Activated CD4-positive, alpha-beta T cell treated with anti-CD3 and anti-CD28 coated beads for 36 hours (primary cell): ENCODE results near the gene ZNF48. TPM values are rescaled to one million over a fixed set of nuclear protein-coding genes. Genes with fewer than 3 reads are reported as not detected.

Source experiments
- ATAC-seq: fragments of 200-7000 bp; cut with Tn5 transposase; one replicate; pipeline ENCODE4 v1.10.0; 2021; ENCODE audit warnings: mild to moderate bottlenecking, moderate library complexity
- CTCF ChIA-PET: fragments of 350-600 bp; sonication (Branson Sonifier 250); formaldehyde crosslinking; loops from one replicate; lab custom pipeline; 2021; ENCODE audit warnings: antibody characterized with exemption; lab: Charles Lee
- POLR2A ChIA-PET: fragments of 350-600 bp; sonication (Branson Sonifier 250); formaldehyde crosslinking; loops from one replicate; lab custom pipeline; 2021; ENCODE audit warnings: antibody characterized with exemption, inconsistent platforms; lab: Charles Lee
- DNase-seq: peaks from one replicate; pipeline ENCODE4 v3.0.0-alpha.2; 2020
- H3K27ac Mint-ChIP-seq: one replicate; pipeline ENCODE4 v1.8.0; 2021; ENCODE audit warnings: mixed read lengths
- H3K27me3 Mint-ChIP-seq: one replicate; pipeline ENCODE4 v1.8.0; 2021; ENCODE audit warnings: mixed read lengths
- H3K36me3 Mint-ChIP-seq: one replicate; pipeline ENCODE4 v1.8.0; 2021; ENCODE audit warnings: low read depth, mixed read lengths
- H3K4me1 Mint-ChIP-seq: one replicate; pipeline ENCODE4 v1.8.0; 2021; ENCODE audit warnings: mixed read lengths
- H3K4me3 Mint-ChIP-seq: one replicate; pipeline ENCODE4 v1.8.0; 2021; ENCODE audit warnings: mild to moderate bottlenecking, moderate library complexity, mixed read lengths
- H3K9me3 Mint-ChIP-seq: one replicate; pipeline ENCODE4 v1.8.0; 2021; ENCODE audit warnings: low read depth, mixed read lengths
- intact Hi-C, 2 experiments: fragments of 100-400 bp; cut with DNase I in 1 of 2; cut with micrococcal nuclease in 1 of 2; formaldehyde crosslinking; loops; one replicate each; pipeline versions ENCODE4 v1.14.2 to v1.15.1; 2022 to 2024; cut with DNase I, micrococcal nuclease
- total RNA-seq, 2 experiments: library from RNA; stranded (reverse); gene quantifications; one replicate each; pipeline ENCODE4 v1.2.3, GENCODE V29; 2021

The ZNF48 gene
- total RNA-seq, 2 experiments from 2014 or later = 10.6 to 11.0 TPM

GRCh38 chr16:30370456-30371247 is 24.6 kb upstream of the ZNF48 start, which contains the start of gene TBC1D10B:
TBC1D10B (minus strand) TSS chr16:30370494; CDS start chr16:30370183, 311 bp downstream.
- peaks cover 40% of the 10 kb centered on the region for H3K4me1 Mint-ChIP-seq
- peaks cover 26% of the 10 kb centered on the region for H3K36me3 Mint-ChIP-seq
- H3K27me3 Mint-ChIP-seq = no peaks in the 10 kb centered on the region
- peak; percentile 99 for DNase-seq
- intact Hi-C loops = loop anchor here (1.0 to 10.0 kb wide), 21 partner anchors 8 to 1546 kb away; partner anchors contain the start of genes CD2BP2 (in 2 of the 2), ZNF771 (in 2 of the 2), ALDOA (in 1 of the 2) and ATXN2L (in 1 of the 2)
- ATAC-seq = peak; percentile 88
- no peaks in the 10 kb centered on the region for H3K9me3 Mint-ChIP-seq
- ChIA-PET CTCF (interaction anchor here (0.6 to 3.8 kb wide), 23 partner anchors 10 to 529 kb away, joined by 3 to 17 read pairs (median 4); partner anchors contain the start of genes CD2BP2, DCTPP1, FBRS and SEPTIN1), POLR2A (interaction anchor here (0.6 to 1.6 kb wide), 20 partner anchors 12 to 1297 kb away, joined by 3 to 7 read pairs (median 4); partner anchors contain the start of genes CORO1A, SEPTIN1, TBX6 and ZNF688)
- H3K27ac Mint-ChIP-seq = peak within 1 kb of the TSS; percentile 97
- peak within 1 kb of the TSS; percentile 89 for H3K4me3 Mint-ChIP-seq

- ChIA-PET POLR2A (interaction anchor here (0.6 to 1.6 kb wide), 17 partner anchors 11 to 599 kb away, joined by 3 to 7 read pairs (median 4); partner anchors contain the start of genes CORO1A, SEPTIN1, TBX6 and ZNF688), CTCF (interaction anchor here (0.6 to 3.8 kb wide), 19 partner anchors 11 to 528 kb away, joined by 3 to 17 read pairs (median 4); partner anchors contain the start of genes CD2BP2, DCTPP1, FBRS and SEPTIN1)
- intact Hi-C loops = loop anchor here (1.0 to 10.0 kb wide), 9 partner anchors 29 to 1547 kb away; partner anchors contain the start of genes ATXN2L (in 1 of the 2), FBXL19 (in 1 of the 2), FUS (in 1 of the 2) and ITGAL (in 1 of the 2)
- peaks cover 37% of the 10 kb centered on the region for H3K4me1 Mint-ChIP-seq
- no peaks in the 10 kb centered on the region for H3K27me3 Mint-ChIP-seq
- no peak for DNase-seq
- peak overlapping the region; percentile 78 for H3K4me3 Mint-ChIP-seq
- peaks cover 26% of the 10 kb centered on the region for H3K36me3 Mint-ChIP-seq
- no peaks in the 10 kb centered on the region for H3K9me3 Mint-ChIP-seq
- ATAC-seq = no peak
- H3K27ac Mint-ChIP-seq = peak overlapping the region; percentile 97
These were observed 23.9 kb upstream of the ZNF48 start for GRCh38 chr16:30371248-30371816.

GRCh38 chr16:30372038-30372712 is 23.0 kb upstream of the ZNF48 start:
- Mint-ChIP-seq H3K36me3 (peaks cover 18% of the 10 kb centered on the region), H3K4me3 (peak overlapping the region; percentile 78), H3K9me3 (no peaks in the 10 kb centered on the region), H3K27me3 (no peaks in the 10 kb centered on the region), H3K4me1 (peaks cover 32% of the 10 kb centered on the region), H3K27ac (peak overlapping the region; percentile 97)
- no peak for ATAC-seq
- ChIA-PET CTCF (interaction anchor here (2.0 to 3.8 kb wide), 3 partner anchors 11 to 37 kb away, joined by 7 to 17 read pairs (median 16); partner anchors contain the start of genes SEPTIN1 and ZNF771), POLR2A (interaction anchor here (0.6 kb wide), 1 partner anchor 195 kb away, joined by 3 read pairs; no protein-coding TSS in a partner anchor)
- intact Hi-C loops = loop anchor here (5.0 to 10.0 kb wide), 3 partner anchors 35 to 1547 kb away; partner anchors contain the start of genes ATXN2L (in 1 of the 2), FUS (in 1 of the 2) and ZNF771 (in 1 of the 2)
- DNase-seq = no peak

- Mint-ChIP-seq H3K4me3 (no peak overlapping the region), H3K36me3 (peaks cover 12% of the 10 kb centered on the region), H3K4me1 (peaks cover 29% of the 10 kb centered on the region), H3K27ac (peak overlapping the region; percentile 97), H3K9me3 (no peaks in the 10 kb centered on the region), H3K27me3 (no peaks in the 10 kb centered on the region)
- ATAC-seq (no peak), DNase-seq (no peak)
- intact Hi-C loops = loop anchor here (5.0 to 10.0 kb wide), 3 partner anchors 35 to 1548 kb away; partner anchors contain the start of genes ATXN2L (in 1 of the 2), FUS (in 1 of the 2) and ZNF771 (in 1 of the 2)
- ChIA-PET CTCF (interaction anchor here (2.9 to 3.8 kb wide), 2 partner anchors 10 to 37 kb away, joined by 16 to 17 read pairs; partner anchors contain the start of gene SEPTIN1), POLR2A (no interaction called here)
These were observed 22.5 kb upstream of the ZNF48 start for GRCh38 chr16:30372725-30373124.

GRCh38 chr16:30374538-30374937 is 20.7 kb upstream of the ZNF48 start, which contains the start of gene MYL11:
MYL11 (plus strand) TSS chr16:30374802; CDS start chr16:30374858, 56 bp downstream.
- H3K9me3 Mint-ChIP-seq = no peaks in the 10 kb centered on the region
- CTCF ChIA-PET = no interaction called here
- intact Hi-C loops = loop anchor here (5.0 to 10.0 kb wide), 3 partner anchors 33 to 1550 kb away; partner anchors contain the start of genes ATXN2L (in 1 of the 2), FUS (in 1 of the 2) and ZNF771 (in 1 of the 2)
- H3K27ac Mint-ChIP-seq = peak within 1 kb of the TSS; percentile 42
- ATAC-seq = no peak
- H3K27me3 Mint-ChIP-seq = no peaks in the 10 kb centered on the region
- no peak for DNase-seq
- peaks cover 15% of the 10 kb centered on the region for H3K36me3 Mint-ChIP-seq
- POLR2A ChIA-PET = no interaction called here
- no peak within 1 kb of the TSS for H3K4me3 Mint-ChIP-seq
- peaks cover 28% of the 10 kb centered on the region for H3K4me1 Mint-ChIP-seq

GRCh38 chr16:30375864-30376263 is 19.4 kb upstream of the ZNF48 start:
- intact Hi-C loops = loop anchor here (2.0 to 10.0 kb wide), 4 partner anchors 95 to 1551 kb away; partner anchors contain the start of genes ATXN2L (in 1 of the 2), FUS (in 1 of the 2) and ITGAL (in 1 of the 2)
- no peak for ATAC-seq
- H3K4me1 Mint-ChIP-seq = peaks cover 39% of the 10 kb centered on the region
- CTCF ChIA-PET = no interaction called here
- H3K27ac Mint-ChIP-seq = peak overlapping the region; percentile 37
- H3K36me3 Mint-ChIP-seq = peaks cover 22% of the 10 kb centered on the region
- H3K27me3 Mint-ChIP-seq = no peaks in the 10 kb centered on the region
- H3K4me3 Mint-ChIP-seq = no peak overlapping the region
- POLR2A ChIA-PET = no interaction called here
- no peak for DNase-seq
- H3K9me3 Mint-ChIP-seq = no peaks in the 10 kb centered on the region

- Mint-ChIP-seq H3K9me3 (no peaks in the 10 kb centered on the region), H3K27ac (peak overlapping the region; percentile 99), H3K36me3 (peaks cover 28% of the 10 kb centered on the region), H3K4me3 (no peak overlapping the region), H3K27me3 (no peaks in the 10 kb centered on the region), H3K4me1 (peaks cover 41% of the 10 kb centered on the region)
- ATAC-seq = no peak
- POLR2A ChIA-PET = no interaction called here
- CTCF ChIA-PET = no interaction called here
- intact Hi-C loops = loop anchor here (2.0 to 10.0 kb wide), 4 partner anchors 94 to 1552 kb away; partner anchors contain the start of genes ATXN2L (in 1 of the 2), FUS (in 1 of the 2) and ITGAL (in 1 of the 2)
- no peak for DNase-seq
These were observed 18.7 kb upstream of the ZNF48 start for GRCh38 chr16:30376461-30376902.

GRCh38 chr16:30377050-30377811 is 18.0 kb upstream of the ZNF48 start:
- intact Hi-C loops = loop anchor here (1.0 to 10.0 kb wide), 5 partner anchors 53 to 1552 kb away; partner anchors contain the start of genes ATXN2L (in 1 of the 2), DCTPP1 (in 1 of the 2), FUS (in 1 of the 2) and ITGAL (in 1 of the 2)
- H3K9me3 Mint-ChIP-seq = no peaks in the 10 kb centered on the region
- no peaks in the 10 kb centered on the region for H3K27me3 Mint-ChIP-seq
- ATAC-seq (no peak), DNase-seq (no peak)
- POLR2A ChIA-PET = interaction anchor here (0.6 to 0.7 kb wide), 3 partner anchors 23 to 323 kb away, joined by 3 to 4 read pairs (median 4); no protein-coding TSS in a partner anchor
- peaks cover 37% of the 10 kb centered on the region for H3K4me1 Mint-ChIP-seq
- peak overlapping the region; percentile 99 for H3K27ac Mint-ChIP-seq
- H3K4me3 Mint-ChIP-seq = peak overlapping the region; percentile 99
- CTCF ChIA-PET = interaction anchor here (1.0 to 1.7 kb wide), 2 partner anchors 30 to 42 kb away, joined by 3 read pairs; partner anchors contain the start of gene ZNF771
- peaks cover 30% of the 10 kb centered on the region for H3K36me3 Mint-ChIP-seq

- peaks cover 30% of the 10 kb centered on the region for H3K36me3 Mint-ChIP-seq
- ChIA-PET POLR2A (interaction anchor here (0.6 to 0.7 kb wide), 4 partner anchors 9 to 323 kb away, joined by 3 to 4 read pairs (median 4); no protein-coding TSS in a partner anchor), CTCF (interaction anchor here (0.7 to 1.7 kb wide), 3 partner anchors 30 to 43 kb away, joined by 3 to 4 read pairs (median 3); partner anchors contain the start of gene ZNF771)
- H3K27me3 Mint-ChIP-seq = no peaks in the 10 kb centered on the region
- ATAC-seq (peak; percentile 34), DNase-seq (peak; percentile 92)
- intact Hi-C loops = loop anchor here (1.0 to 10.0 kb wide), 15 partner anchors 8 to 1553 kb away; partner anchors contain the start of genes TBC1D10B (in 2 of the 2), ALDOA (in 1 of the 2), ATXN2L (in 1 of the 2) and CD2BP2 (in 1 of the 2)
- peak overlapping the region; percentile 99 for H3K4me3 Mint-ChIP-seq
- H3K27ac Mint-ChIP-seq = peak overlapping the region; percentile 99
- peaks cover 39% of the 10 kb centered on the region for H3K4me1 Mint-ChIP-seq
- H3K9me3 Mint-ChIP-seq = no peaks in the 10 kb centered on the region
These were observed 17.4 kb upstream of the ZNF48 start for GRCh38 chr16:30377812-30378235.
